CD14-positive monocyte (primary cell): Measurements from ENCODE around the gene NFATC1. TPM values are rescaled to one million over a fixed set of nuclear protein-coding genes. Genes with fewer than 3 reads are reported as not detected.

Experiments
- DNase-seq, 3 donors: peaks; one replicate each; pipeline ENCODE4 v3.0.0-alpha.2; 2011 to 2022
- H2AFZ ChIP-seq: 2 replicates; pipeline ENCODE4 v1.6.0; 2012; ENCODE audit warnings: mild to moderate bottlenecking, low read depth, low read length, inconsistent platforms; ENCODE audit not compliant: insufficient read depth, poor library complexity, severe bottlenecking
- H3K27ac ChIP-seq, 2 donors: 1 replicate in 1 of 2; 2 replicates in 1 of 2; pipeline ENCODE4 v1.5.1; 2012 to 2013; ENCODE audit warnings: low read length in 2 of 2, control low read depth in 1 of 2, inconsistent platforms in 1 of 2, low read depth in 1 of 2, mild to moderate bottlenecking in 1 of 2
- H3K27me3 ChIP-seq, 2 donors: one replicate each; pipeline versions ENCODE4 v1.6.0 to v1.6.1; 2011 to 2013; ENCODE audit warnings: low read length in 2 of 2; ENCODE audit not compliant: control insufficient read depth in 2 of 2, insufficient read depth in 2 of 2
- H3K36me3 ChIP-seq, 2 donors: replicated peaks in 1 of 2; 1 replicate in 1 of 2; 2 replicates in 1 of 2; pipeline versions ENCODE4 v1.5.1 to v1.6.1; 2012 to 2013; ENCODE audit warnings: low read length in 2 of 2, control low read depth in 1 of 2, inconsistent platforms in 1 of 2, mild to moderate bottlenecking in 1 of 2; ENCODE audit not compliant: insufficient read depth in 2 of 2, control insufficient read depth in 1 of 2
- H3K4me1 ChIP-seq, 2 donors: 1 replicate in 1 of 2; 2 replicates in 1 of 2; pipeline versions ENCODE4 v1.5.1 to v1.6.1; 2012 to 2013; ENCODE audit warnings: low read length in 2 of 2, control low read depth in 1 of 2, inconsistent platforms in 1 of 2, mild to moderate bottlenecking in 1 of 2, moderate library complexity in 1 of 2; ENCODE audit not compliant: insufficient read depth in 2 of 2, control insufficient read depth in 1 of 2
- H3K4me2 ChIP-seq: replicated peaks from 2 replicates; pipeline ENCODE3; 2012; ENCODE audit warnings: low read length, moderate library complexity, mild to moderate bottlenecking; ENCODE audit not compliant: poor library complexity, severe bottlenecking; ENCODE audit errors: extremely low read depth
- H3K4me3 ChIP-seq, 3 experiments: fragments of 200-600 bp in 1 of 3; sonication (generic) in 1 of 3; replicated peaks in 1 of 3; 1 replicate in 2 of 3; 2 replicates in 1 of 3; pipeline ENCODE4 v1.5.1; 2011 to 2013; ENCODE audit warnings: low read length in 3 of 3, mild to moderate bottlenecking in 3 of 3, control low read depth in 2 of 3, low read depth in 2 of 3, inconsistent platforms in 1 of 3, moderate library complexity in 1 of 3
- H3K79me2 ChIP-seq: 2 replicates; pipeline ENCODE4 v1.6.0; 2012; ENCODE audit warnings: mild to moderate bottlenecking, control low read depth, inconsistent platforms, low read length, moderate library complexity; ENCODE audit not compliant: insufficient read depth
- H3K9ac ChIP-seq: 2 replicates; pipeline ENCODE4 v1.6.0; 2017; ENCODE audit warnings: low read length, mild to moderate bottlenecking; ENCODE audit not compliant: insufficient read depth, poor library complexity, severe bottlenecking
- H3K9me3 ChIP-seq, 2 donors: replicated peaks in 1 of 2; 1 replicate in 1 of 2; 2 replicates in 1 of 2; pipeline versions ENCODE4 v1.5.1 to v1.6.1; 2012 to 2013; ENCODE audit warnings: low read length in 2 of 2, control low read depth in 1 of 2; ENCODE audit not compliant: control insufficient read depth in 1 of 2, insufficient read depth in 1 of 2
- H4K20me1 ChIP-seq: 2 replicates; pipeline ENCODE4 v1.6.0; 2012; ENCODE audit warnings: mild to moderate bottlenecking, low read length, control low read depth, moderate library complexity; ENCODE audit not compliant: insufficient read depth
- H3K27ac Mint-ChIP-seq, 7 donors: one replicate each; pipeline ENCODE4 v1.8.0; 2020; ENCODE audit warnings: mild to moderate bottlenecking in 7 of 7, mixed read lengths in 7 of 7, moderate library complexity in 6 of 7, inconsistent platforms in 2 of 7
- H3K27me3 Mint-ChIP-seq, 3 donors: one replicate each; pipeline ENCODE4 v1.8.0; 2021 to 2022; ENCODE audit warnings: low read depth in 3 of 3, mild to moderate bottlenecking in 3 of 3, mixed read lengths in 3 of 3, moderate library complexity in 3 of 3, inconsistent platforms in 1 of 3
- H3K36me3 Mint-ChIP-seq, 2 donors: one replicate each; pipeline ENCODE4 v1.8.0; 2020; ENCODE audit warnings: mixed read lengths in 2 of 2, inconsistent platforms in 1 of 2, mild to moderate bottlenecking in 1 of 2
- H3K4me1 Mint-ChIP-seq: one replicate; pipeline ENCODE4 v1.8.0; 2020; ENCODE audit warnings: mild to moderate bottlenecking, mixed read lengths
- H3K4me3 Mint-ChIP-seq, 2 donors: one replicate each; pipeline ENCODE4 v1.8.0; 2020; ENCODE audit warnings: mild to moderate bottlenecking in 2 of 2, mixed read lengths in 2 of 2, moderate library complexity in 1 of 2
- H3K9me3 Mint-ChIP-seq, 7 donors: one replicate each; pipeline ENCODE4 v1.8.0; 2020 to 2022; ENCODE audit warnings: mixed read lengths in 7 of 7, mild to moderate bottlenecking in 6 of 7, moderate library complexity in 6 of 7, inconsistent platforms in 2 of 7
- WGBS: methylation state at CpG from one replicate; pipeline ENCODE4 v1.1.5; 2013; ENCODE audit warnings: missing lambda C conversion rate; ENCODE audit not compliant: insufficient coverage; 5-methylcytosine and 5-hydroxymethylcytosine counted together
- intact Hi-C, 2 donors: fragments of 100-400 bp; cut with micrococcal nuclease; formaldehyde crosslinking; loops; one replicate each; pipeline versions ENCODE4 v1.15.0 to v1.15.1; 2023
- polyA plus RNA-seq, 3 donors: library from polyadenylated mRNA; depleted of rRNA in 1 of 3; unstranded in 2 of 3; stranded (reverse) in 1 of 3; fragments of 300-500 nt in 2 of 3; fragments of >200 nt in 1 of 3; fragmentation: Illumina TruSeq in 2 of 3; gene quantifications; 1 replicate in 2 of 3; 2 replicates in 1 of 3; pipeline ENCODE4 v1.2.3, GENCODE V29; 2012 to 2021
- TF ChIP-seq, protein P1 (sequence below): fragments of 200-600 bp; IDR thresholded peaks from one replicate; pipeline ENCODE4 v1.8.0; 2022; ENCODE audit warnings: antibody characterized with exemption, mild to moderate bottlenecking

NFATC1 gene
- polyA plus RNA-seq, 3 donors: 7.8 to 10.7 (median 8.3) TPM

- peaks cover 0 to under 1% of the 10 kb centered on the region in 2 donors for H3K36me3 Mint-ChIP-seq
- DNase-seq: no peak
- Histone ChIP-seq H3K9ac (no peak overlapping the region), H3K4me2 (no peak overlapping the region), H3K27me3 (no peaks in the 10 kb centered on the region), H4K20me1 (peaks cover 15% of the 10 kb centered on the region), H3K79me2 (no peaks in the 10 kb centered on the region), H3K9me3 (peaks cover 7 to 25% of the 10 kb centered on the region in 2 donors), H2AFZ (no peak overlapping the region), H3K36me3 (no peaks in the 10 kb centered on the region), H3K4me3 (no peak overlapping the region), H3K4me1 (peaks cover 21% of the 10 kb centered on the region in 2 donors), H3K27ac (no peak overlapping the region)
- 35% methylated on average over 2 of the region's 4 CpGs for WGBS
- H3K4me3 Mint-ChIP-seq: no peak overlapping the region
- peaks cover 0 to 11% (median 5%) of the 10 kb centered on the region in 3 donors for H3K27me3 Mint-ChIP-seq
- TF ChIP-seq, protein P1, sequence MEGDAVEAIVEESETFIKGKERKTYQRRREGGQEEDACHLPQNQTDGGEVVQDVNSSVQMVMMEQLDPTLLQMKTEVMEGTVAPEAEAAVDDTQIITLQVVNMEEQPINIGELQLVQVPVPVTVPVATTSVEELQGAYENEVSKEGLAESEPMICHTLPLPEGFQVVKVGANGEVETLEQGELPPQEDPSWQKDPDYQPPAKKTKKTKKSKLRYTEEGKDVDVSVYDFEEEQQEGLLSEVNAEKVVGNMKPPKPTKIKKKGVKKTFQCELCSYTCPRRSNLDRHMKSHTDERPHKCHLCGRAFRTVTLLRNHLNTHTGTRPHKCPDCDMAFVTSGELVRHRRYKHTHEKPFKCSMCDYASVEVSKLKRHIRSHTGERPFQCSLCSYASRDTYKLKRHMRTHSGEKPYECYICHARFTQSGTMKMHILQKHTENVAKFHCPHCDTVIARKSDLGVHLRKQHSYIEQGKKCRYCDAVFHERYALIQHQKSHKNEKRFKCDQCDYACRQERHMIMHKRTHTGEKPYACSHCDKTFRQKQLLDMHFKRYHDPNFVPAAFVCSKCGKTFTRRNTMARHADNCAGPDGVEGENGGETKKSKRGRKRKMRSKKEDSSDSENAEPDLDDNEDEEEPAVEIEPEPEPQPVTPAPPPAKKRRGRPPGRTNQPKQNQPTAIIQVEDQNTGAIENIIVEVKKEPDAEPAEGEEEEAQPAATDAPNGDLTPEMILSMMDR: no peak
- peaks cover 27% of the 10 kb centered on the region for H3K4me1 Mint-ChIP-seq
- intact Hi-C loops: no loop called here
- H3K27ac Mint-ChIP-seq: no peak overlapping the region
- peaks cover 18 to 28% (median 22%) of the 10 kb centered on the region in 7 donors for H3K9me3 Mint-ChIP-seq
Measured at GRCh38 chr18:79502782-79503181, 107.1 kb downstream of the NFATC1 start.

DNA sequence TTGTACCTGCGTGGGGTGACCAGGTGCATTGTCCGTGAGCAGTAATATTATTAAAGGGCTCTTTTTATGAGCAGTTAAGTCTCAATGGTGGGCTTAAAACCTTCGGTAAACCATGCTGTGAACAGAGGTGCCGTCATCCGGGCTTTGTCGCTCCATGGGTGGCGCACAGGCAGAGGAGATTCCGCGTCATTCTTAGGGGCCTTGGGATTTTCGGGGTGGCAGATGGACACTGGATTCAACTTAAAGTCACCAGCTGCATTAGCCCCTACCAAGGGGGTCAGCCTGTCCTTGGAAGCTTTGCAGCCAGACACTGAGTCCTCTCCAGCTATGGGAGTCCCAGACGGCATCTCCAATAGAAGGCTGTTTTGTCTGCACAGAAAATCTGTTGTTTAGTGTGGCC lies 107.7 kb downstream of the NFATC1 start:
- Histone ChIP-seq H3K79me2 (no peaks in the 10 kb centered on the region), H3K27ac (no peak overlapping the region), H4K20me1 (peaks cover 21% of the 10 kb centered on the region), H3K4me1 (peaks cover 27% of the 10 kb centered on the region in 2 donors), H2AFZ (no peak overlapping the region), H3K9me3 (peaks cover 4 to 19% of the 10 kb centered on the region in 2 donors), H3K27me3 (peaks cover 3 to 6% of the 10 kb centered on the region in 2 donors), H3K36me3 (no peaks in the 10 kb centered on the region), H3K4me3 (no peak overlapping the region), H3K9ac (no peak overlapping the region), H3K4me2 (no peak overlapping the region)
- Mint-ChIP-seq H3K4me3 (no peak overlapping the region), H3K27me3 (peaks cover 5 to 18% (median 12%) of the 10 kb centered on the region in 3 donors), H3K36me3 (peaks cover 0 to under 1% of the 10 kb centered on the region in 2 donors), H3K9me3 (peaks cover 12 to 22% (median 18%) of the 10 kb centered on the region in 7 donors), H3K27ac (no peak overlapping the region), H3K4me1 (peaks cover 33% of the 10 kb centered on the region)
- intact Hi-C loops: no loop called here
- DNase-seq: no peak
- TF ChIP-seq, protein P1: no peak
- WGBS: 96% methylated on average over 8 of the region's 11 CpGs
